EH (cell line): ENCODE measurements around the gene HRH3.

ENCODE experiments used
- DNase-seq: peaks from one replicate; pipeline ENCODE4 v3.0.0-alpha.2; 2015; ENCODE audit warnings: low read depth

The HRH3 gene

DNA sequence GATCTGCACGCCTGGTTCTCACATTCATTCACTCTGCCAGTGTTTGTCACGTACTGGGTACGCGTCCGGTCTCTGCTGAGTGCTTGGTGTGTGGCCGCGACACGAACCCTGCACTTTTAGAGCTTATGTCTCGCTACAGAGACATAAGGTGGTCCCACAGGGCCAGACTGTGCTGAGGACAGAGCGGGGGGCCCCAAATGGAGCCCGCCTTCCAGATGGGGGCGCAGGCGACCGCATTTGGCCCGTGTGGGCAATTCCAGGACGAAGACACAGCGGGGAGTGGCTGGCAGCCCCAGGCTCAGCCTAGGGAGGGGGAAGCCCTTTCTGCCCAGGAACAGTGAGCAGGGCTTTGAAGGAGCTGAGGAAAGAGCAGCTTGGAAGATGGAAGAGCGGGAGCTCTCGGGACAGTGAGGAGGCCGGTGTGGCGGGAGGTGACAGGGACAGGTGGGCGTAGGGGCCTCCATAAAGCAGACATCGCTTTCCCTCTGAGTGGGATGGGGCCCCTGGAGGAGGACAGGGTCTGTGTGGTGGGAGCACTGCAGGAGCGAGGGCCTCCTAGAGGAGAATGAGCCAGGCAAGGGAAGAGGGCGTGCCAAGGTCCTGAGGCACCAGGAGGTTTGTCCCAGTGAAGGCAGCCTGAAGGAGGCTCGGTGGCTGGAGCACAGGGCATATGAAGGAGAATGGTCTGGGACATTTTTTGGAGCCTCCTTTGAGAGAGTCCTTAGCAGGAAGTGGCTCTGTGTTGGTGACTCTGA, 45.0 kb downstream of the HRH3 start:
- DNase-seq, result no peak

DNA sequence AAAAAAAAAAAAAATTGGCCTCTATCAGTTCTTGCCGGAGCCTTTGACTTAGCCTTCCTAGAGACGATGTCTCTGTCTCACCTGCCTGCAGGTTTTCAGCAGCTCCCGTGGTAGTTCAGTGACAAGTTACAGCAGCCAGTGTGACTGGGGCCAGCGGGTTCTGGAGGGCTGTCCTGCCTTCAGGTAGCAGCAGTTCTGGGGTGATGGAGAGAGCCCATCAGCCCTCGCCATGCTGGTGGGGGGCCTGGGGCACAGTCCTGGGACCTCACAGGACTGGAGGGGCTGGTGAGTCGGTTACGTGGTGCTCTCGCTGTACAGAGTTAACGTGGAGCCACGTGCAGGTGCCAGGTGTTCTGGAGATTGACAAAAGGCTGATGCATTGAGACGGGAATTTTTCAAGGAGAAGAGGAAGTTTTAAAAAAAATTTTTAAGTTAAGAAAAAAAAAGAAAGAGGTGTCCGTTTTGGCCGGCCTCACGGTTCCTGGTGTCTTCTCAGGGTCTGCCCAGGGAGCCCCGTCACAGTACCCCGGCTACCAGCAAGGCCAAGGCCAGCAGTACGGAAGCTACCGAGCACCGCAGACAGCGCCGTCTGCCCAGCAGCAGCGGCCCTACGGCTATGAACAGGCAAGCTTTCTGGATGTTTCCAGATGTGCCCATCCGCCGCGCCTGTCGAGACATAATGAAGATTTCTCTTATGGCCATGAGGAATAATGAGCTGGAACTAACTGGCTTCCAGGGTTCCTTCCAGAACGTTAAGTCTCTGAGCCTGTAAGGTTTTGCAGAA, 45.9 kb downstream of the HRH3 start:
- no peak for DNase-seq

DNA sequence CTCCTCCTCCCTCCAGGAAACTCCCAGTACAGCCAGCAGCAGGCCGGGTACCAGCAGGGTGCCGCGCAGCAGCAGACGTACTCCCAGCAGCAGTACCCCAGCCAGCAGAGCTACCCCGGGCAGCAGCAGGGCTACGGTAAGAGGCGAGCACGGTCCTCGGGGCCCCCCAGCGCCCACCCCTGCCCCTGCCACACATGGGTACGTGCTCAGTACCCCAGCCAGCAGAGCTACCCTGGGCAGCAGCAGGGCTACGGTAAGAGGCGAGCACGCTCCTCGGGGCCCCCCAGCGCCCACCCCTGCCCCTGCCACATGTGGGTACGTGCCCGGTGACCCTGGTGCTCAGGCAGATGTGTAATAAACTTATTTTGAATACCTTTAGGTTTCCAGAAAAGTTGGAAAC, 47.4 kb downstream of the HRH3 start:
- DNase-seq, result no peak

DNA sequence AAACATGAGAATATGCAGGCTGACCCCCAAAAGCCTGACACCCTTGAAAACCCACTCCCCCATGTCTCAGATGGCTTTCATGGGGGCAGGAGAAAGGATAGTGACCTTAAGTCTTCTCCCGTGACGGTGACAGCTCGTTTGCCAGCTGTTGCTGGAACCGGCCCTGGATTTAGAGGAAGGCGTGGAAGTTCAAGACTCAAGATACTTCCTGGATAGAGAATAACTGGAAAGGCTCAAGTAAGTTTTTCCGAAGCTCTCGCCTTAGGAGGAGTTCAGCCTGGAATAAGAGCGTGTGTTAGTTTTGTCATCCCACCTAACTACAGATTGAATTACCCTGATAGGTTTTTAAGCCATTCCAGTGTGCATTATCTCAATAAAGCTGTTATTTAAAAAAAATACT, 48.8 kb downstream of the HRH3 start:
- DNase-seq, result no peak

DNA sequence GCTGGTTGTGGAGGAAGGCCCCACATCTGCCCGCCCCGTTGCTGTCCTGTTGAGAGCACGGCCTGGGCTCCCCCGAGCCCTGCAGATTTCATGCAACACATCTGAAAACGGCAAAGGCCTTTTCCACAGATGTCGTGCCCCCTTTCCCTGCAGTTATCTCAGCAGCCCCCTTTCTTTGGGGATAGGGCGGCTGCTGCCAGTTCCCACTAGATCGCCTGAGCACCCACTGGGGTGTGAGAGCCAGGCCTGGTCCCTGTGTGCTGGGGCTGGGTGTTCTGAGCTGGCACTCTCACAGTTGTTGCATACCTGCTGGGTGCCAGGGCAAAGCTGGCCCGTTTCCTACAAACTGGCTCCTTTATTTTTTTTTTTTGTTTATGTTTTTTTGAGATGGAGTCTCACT, 49.5 kb downstream of the HRH3 start:
- DNase-seq, result no peak

DNA sequence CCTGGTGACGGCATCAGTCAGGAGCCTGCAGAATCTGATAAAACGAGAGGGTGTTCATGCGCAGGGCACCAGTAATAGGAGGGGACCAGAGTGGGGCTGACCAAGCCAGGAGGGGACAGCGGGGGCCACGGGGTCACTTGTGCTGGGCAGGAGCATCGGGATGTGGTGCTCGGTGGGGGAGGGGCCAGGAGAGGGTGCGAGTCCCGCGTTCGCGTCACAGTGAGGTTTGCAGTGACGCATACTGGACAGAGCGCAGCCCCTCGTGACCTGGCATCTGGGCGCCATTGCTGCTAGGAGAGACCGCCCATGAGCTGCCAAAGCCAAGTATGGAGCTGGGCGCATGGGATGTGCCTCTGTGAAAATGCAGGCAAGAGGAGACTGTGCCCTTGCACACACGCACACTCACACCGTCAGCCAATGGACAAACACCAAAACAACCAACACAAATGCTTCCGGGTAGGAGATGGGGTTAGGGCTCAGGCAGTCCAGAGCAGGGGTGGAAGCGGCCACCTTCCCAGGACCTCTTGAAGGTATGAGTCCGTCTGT, 51.1 kb downstream of the HRH3 start:
- no peak for DNase-seq

DNA sequence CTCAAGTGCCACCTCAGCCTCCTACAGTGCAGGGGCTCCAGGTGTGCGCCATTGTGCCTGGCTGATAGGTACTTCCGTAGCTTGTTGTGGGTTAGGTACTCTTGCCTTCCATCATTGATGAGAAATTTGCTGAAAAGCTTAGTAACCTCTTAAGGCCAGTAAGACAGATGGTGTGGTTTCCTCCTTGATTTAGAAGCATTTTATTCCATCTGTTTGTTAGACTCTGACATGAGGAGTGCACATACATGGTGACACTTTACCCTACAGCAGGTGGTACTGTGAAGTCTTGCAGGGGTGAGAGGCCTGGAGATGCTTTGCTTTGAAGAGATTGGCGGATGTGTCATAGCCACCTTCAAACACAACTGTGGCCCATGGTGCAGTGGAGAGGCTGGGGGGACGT, 52.0 kb downstream of the HRH3 start:
- no peak for DNase-seq

DNA sequence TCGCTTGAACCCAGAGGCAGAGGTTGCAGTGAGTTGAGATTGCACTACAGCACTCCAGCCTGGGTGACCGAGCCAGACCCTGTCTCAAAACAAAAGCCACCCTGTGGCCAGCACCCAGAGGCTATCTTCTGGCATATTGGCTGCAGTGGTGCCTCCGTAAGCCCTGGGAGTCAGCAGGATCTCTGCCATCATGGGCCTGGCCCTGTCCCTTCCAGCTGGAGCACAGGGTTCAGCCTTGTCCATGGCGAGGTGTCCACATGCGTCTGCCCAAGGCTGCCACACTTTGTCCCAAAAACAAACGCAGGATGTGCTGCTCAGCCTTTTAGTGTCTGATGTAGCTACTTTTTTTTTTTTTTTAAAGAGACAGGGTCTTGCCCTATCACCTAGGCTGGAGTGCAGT, 52.6 kb downstream of the HRH3 start:
- DNase-seq, result no peak

DNA sequence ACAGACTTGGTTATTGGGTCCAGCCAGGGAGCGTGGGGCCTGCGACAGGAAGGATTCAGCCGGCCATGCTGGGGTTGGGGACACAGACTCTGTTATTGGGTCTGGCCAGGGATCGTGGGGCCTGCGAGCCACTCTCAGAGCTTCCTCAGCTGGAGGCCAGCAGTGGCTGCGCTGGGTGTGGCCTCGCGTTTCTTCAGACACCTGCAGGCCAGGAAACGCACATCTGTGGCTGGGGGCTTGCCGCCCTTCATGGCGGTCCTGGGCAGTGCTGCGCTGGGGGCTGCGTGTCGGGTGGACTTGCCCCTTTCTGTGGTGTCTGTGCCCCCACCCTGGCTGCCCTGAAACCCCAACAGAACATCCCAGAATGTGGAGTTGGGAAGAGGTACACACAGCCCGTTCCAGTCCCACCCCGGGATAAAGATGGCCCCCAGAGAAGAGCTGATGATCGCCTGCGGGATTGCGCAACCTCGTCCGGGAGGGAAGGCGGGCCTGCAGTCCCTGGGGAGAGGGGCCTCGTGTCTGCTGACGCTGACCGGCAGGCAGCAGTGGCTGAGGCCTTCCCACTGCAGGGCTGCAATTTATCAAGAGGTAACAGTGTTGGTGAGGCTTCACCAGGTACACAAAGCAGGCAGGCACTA, 54.2 kb downstream of the HRH3 start:
- no peak for DNase-seq
